ENCODE data around the gene CREBBP.

DNA sequence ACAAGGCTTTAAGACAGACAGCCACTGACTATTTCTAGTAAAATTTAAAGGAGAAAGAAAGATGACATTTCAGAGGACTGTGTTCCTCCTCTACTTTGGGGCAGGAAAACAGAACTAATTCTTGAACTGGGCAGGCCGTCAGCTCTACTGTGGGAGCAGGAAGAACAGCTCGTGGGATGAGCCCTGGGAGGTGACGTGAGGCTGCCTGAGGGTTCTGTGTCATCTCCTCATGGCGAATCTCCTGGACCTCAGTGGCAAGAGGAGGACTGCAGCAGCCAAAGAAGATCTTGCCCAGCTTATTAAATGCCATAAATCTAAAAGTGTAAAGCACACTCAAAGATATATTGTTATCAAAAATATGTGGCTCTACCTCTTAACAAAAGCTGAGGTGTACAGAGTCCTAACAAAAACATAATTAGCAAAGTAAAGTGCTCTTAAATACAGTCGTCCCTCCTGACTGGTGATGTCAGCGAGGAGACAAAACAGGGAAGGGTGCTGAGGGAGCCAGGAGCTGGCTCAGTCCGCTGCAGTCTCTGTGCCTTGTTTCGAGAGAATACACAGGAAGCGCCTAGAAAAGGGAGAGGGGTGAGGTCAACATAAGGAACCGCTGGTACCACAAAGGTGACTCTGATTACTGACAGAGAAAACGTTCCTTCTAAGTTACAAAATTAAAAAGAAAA is 58.0 kb downstream of the CREBBP start:
- TF ChIP-seq POLR2A (IDR thresholded peaks at IDR 0.05; ENCODE audit: low read length) = no peak
- no peak for TF ChIP-seq GATA1 (IDR thresholded peaks at IDR 0.05; ENCODE audit: low read depth, low read length)

All from erythroblast (primary cell).